GM10248 (cell line): ENCODE data around the gene ALDH3A1.
"Not testable (repeated sequence)": the region's sequence is repeated elsewhere in the genome, so short reads cannot be mapped to it uniquely, and the experiment has no call there.

Experiments used
- CTCF ChIA-PET: fragments of 300-600 bp; sonication (Branson Sonifier 250); formaldehyde crosslinking; extraction: SDS; loops from one replicate; lab custom pipeline; 2021; ENCODE audit warnings: antibody characterized with exemption; lab: Yijun Ruan, JAX
- POLR2A ChIA-PET: fragments of 350-650 bp; sonication (Branson Sonifier 250); formaldehyde crosslinking; extraction: SDS; loops from one replicate; lab custom pipeline; 2020; ENCODE audit warnings: antibody characterized with exemption; lab: Yijun Ruan, JAX
- DNase-seq: peaks from one replicate; pipeline ENCODE4 v3.0.0; 2012; ENCODE audit errors: extremely low spot score
- CTCF ChIP-seq: IDR thresholded peaks from 2 replicates; pipeline ENCODE4 v1.5.1; 2012; ENCODE audit warnings: mild to moderate bottlenecking, low read depth; ENCODE audit errors: extremely low read depth, missing control alignments, control extremely low read depth

ALDH3A1 gene

GRCh38 chr17:19769946-19770652, 22.0 kb upstream of the ALDH3A1 start:
- ChIA-PET POLR2A (no interaction called here), CTCF (interaction anchor here (0.8 to 1.9 kb wide), 3 partner anchors 15 to 407 kb away, joined by 3 to 6 read pairs (median 3); partner anchors contain the start of gene B9D1)
- peak; percentile 6 for DNase-seq
- no peak for TF ChIP-seq CTCF

- CTCF ChIA-PET: interaction anchor here (1.0 to 7.7 kb wide), 10 partner anchors 8 to 404 kb away, joined by 3 to 162 read pairs (median 34); partner anchors contain the start of genes ALDH3A1, ALDH3A2 and B9D1
- POLR2A ChIA-PET: no interaction called here
- DNase-seq: peak; percentile 47
- no peak for TF ChIP-seq CTCF
These were observed 20.1 kb upstream of the ALDH3A1 start for GRCh38 chr17:19768046-19768782.

GRCh38 chr17:19766421-19767270, 18.5 kb upstream of the ALDH3A1 start:
- CTCF ChIA-PET: interaction anchor here (0.7 to 7.7 kb wide), 45 partner anchors 10 to 410 kb away, joined by 3 to 162 read pairs (median 4); partner anchors contain the start of genes ALDH3A1, ALDH3A2, B9D1 and MAPK7

GRCh38 chr17:19766016-19766415, 17.9 kb upstream of the ALDH3A1 start:
- ChIA-PET CTCF (interaction anchor here (0.8 to 7.7 kb wide), 31 partner anchors 10 to 409 kb away, joined by 3 to 162 read pairs (median 5); partner anchors contain the start of genes ALDH3A1, ALDH3A2, B9D1 and SLC47A1), POLR2A (interaction anchor here (0.7 kb wide), 1 partner anchor 10 kb away, joined by 4 read pairs; no protein-coding TSS in a partner anchor)
- DNase-seq: no peak
- TF ChIP-seq CTCF: no peak

More at GRCh38 chr17:19766421-19767270, 18.5 kb upstream of the ALDH3A1 start:
- peak; percentile 87 for DNase-seq
- TF ChIP-seq CTCF: peak; percentile 99
- POLR2A ChIA-PET: no interaction called here

- POLR2A ChIA-PET: interaction anchor here (0.7 kb wide), 2 partner anchors 28 to 117 kb away, joined by 5 to 9 read pairs; no protein-coding TSS in a partner anchor
- DNase-seq: not testable (repeated sequence)
- CTCF ChIA-PET: interaction anchor here (0.6 to 7.7 kb wide), 9 partner anchors 10 to 426 kb away, joined by 3 to 162 read pairs (median 13); partner anchors contain the start of genes ALDH3A1, ALDH3A2 and B9D1
These were observed 15.9 kb upstream of the ALDH3A1 start for GRCh38 chr17:19763991-19764390.

- DNase-seq: no peak
- no peak for TF ChIP-seq CTCF
- POLR2A ChIA-PET: interaction anchor here (0.7 kb wide), 1 partner anchor 29 kb away, joined by 9 read pairs; no protein-coding TSS in a partner anchor
- CTCF ChIA-PET: interaction anchor here (1.0 to 7.7 kb wide), 14 partner anchors 10 to 425 kb away, joined by 3 to 162 read pairs (median 6); partner anchors contain the start of genes ALDH3A1, ALDH3A2, B9D1 and SLC47A1
These were observed 15.3 kb upstream of the ALDH3A1 start for GRCh38 chr17:19763416-19763815.
